TTC549 (cell line): ENCODE data around the gene SLC22A23.

Source experiments
- FAIRE-seq: peaks from 2 replicates; lab custom pipeline; 2012; peaks lifted over from hg19 to GRCh38; lab: Jason Lieb, UNC

The SLC22A23 gene

DNA sequence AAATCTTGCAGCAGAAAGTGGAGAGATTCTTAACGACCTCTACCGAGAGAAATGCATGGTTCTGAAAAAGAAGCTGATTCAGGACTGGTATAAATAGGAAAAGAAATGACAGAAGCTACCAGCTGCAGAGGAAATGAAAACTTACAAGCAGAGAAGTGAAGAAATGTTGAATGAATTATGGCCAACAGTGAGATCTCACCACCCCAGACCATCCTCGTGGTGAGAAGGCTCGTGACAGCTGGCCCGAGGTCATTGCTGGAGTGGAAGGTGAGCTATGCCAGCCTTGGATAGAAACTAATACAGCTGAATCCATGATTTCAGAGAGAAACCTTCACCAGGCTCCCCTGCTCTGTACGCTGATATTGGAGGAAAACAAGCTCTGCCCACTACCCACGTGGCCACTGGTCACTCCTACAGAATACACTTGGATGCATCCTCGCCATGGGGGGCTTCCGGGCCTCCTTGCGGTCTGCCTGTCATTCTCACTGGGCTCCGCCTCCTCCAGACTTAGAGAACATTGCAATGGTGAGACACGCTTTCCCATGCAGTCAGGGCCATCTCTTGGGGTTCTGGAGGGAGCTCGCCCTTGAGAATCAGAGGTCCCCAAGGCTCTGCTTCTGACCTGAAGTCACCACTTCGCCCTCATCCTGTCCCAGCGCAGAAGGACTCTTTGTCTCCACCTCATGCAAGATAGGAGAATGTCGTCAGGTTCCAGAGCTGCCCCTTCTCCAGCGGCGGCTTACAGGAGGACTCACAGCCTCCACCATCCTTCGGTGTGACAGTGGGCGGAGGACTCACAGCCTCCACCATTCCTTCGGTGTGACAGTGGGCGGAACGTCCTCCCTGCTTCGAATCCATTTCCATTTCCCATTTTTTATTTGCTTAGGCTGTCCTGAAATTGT is 218.8 kb downstream of the SLC22A23 start:
- no peak for FAIRE-seq

DNA sequence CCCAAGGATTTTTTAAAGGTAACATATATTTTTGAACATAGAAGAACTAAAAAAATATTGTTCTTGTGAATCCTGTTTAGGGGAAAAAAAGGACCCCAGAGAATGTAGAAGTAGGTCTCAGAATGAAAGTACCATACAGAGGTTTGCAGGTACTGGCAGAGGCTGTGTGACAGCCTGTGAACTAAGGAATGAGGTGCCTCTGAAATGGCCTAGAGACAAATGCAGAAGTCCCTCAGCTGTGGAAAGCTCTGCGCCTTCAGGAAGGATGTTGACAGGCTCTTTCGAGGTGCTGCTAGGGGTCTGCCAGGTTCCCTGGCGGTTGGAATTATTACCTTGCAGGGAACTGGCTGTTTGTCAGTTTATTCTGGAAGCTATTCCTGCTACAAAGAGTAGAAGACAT is 220.8 kb downstream of the SLC22A23 start:
- no peak for FAIRE-seq

DNA sequence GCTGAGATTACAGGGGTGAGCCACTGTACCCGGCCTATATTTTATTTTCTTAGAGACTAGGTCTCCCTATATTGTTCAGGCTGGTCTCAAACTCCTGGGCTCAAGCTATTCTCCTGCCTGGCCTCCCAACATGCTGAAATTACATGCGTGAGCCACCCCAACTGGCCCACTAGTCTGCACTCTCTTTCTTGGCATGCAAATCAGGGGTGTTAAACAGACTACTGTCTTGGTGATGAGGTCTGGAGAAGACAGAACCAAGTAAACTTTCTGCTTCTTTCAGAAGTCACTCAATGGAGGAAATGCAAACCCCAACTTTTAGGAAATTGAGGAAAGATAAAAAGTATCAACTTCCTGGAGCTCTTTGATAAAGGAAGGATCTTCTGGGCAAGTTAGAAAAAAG is 221.4 kb downstream of the SLC22A23 start:
- FAIRE-seq, result no peak

DNA sequence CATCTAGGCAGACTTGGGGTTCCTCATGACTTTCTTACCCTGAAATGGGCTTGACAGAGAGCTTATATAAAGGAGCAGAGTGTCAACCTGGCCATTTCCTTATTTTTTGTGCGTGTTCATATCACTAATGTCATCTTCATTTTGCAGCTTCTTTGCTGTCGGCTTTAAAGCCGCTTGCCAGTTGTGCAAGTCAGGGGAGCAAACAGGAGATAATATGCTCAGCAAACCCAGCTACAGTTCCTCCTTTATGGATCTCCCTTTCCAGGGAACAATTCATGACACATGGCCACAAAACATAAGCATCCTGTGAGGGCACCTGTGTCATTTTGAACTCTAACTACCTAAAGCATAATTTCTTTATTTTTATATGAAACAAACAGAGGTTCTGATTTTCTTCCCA is 222.9 kb downstream of the SLC22A23 start:
- FAIRE-seq, result no peak

DNA sequence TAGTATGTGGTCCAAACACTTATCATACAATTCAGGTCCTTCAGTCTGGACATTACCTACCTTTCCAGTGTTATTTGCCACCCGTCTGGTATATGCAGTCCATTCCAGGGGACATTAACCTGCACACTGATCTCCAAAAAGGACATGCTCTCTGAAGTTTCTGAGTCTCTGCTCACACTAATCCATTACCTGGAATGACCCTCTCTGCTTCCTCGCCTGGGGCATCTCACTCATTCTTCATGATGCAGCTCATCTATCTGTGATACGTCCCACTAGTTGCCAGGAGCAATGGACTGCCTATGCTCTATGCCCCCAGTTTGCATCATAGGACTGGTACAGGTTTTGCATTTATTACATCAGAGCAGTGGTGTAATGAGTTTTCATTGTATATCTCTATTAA is 223.5 kb downstream of the SLC22A23 start:
- FAIRE-seq, result no peak

DNA sequence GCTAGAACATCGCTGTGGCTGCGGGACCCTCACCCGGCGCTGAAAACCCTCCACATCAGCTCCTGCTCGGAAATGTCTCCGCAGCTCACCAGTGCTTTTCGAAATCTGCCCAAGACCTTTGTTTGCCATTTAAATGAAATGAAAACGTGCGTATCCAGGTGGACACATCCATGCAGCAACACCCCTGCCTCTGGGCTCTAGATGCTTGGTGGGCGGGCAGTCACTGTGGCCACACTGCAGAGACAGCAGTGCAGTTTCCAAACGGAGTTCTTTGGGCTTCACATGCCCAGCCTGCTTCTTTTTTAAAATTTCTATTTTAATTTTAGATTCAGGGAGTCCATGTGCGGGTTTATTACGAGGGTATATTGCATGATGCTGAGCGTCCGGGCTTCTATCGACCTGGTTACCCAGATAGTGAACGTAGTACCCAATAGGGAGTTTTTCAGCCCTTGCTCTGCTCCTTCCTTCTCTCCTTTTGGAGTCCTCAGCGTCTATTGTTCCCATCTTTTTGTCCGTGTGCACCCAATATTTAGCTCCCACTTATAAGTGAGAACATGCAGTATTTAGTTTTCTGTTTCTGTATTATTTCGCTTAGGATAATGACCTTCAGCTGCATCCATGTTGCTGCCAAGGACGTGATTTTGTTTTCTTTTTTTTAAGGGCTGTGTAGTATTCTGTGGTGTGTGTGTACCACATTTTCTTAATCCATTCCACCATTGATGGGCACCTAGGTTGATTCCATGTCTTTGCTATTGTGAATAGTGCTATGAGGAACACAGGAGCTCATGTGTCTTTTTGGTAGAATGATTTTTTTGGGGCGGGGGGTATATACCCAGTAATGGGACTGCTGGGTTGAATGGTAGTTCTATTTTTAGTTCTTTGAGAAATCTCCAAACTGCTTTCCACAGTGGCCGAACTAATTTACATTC is 224.6 kb downstream of the SLC22A23 start:
- no peak for FAIRE-seq

DNA sequence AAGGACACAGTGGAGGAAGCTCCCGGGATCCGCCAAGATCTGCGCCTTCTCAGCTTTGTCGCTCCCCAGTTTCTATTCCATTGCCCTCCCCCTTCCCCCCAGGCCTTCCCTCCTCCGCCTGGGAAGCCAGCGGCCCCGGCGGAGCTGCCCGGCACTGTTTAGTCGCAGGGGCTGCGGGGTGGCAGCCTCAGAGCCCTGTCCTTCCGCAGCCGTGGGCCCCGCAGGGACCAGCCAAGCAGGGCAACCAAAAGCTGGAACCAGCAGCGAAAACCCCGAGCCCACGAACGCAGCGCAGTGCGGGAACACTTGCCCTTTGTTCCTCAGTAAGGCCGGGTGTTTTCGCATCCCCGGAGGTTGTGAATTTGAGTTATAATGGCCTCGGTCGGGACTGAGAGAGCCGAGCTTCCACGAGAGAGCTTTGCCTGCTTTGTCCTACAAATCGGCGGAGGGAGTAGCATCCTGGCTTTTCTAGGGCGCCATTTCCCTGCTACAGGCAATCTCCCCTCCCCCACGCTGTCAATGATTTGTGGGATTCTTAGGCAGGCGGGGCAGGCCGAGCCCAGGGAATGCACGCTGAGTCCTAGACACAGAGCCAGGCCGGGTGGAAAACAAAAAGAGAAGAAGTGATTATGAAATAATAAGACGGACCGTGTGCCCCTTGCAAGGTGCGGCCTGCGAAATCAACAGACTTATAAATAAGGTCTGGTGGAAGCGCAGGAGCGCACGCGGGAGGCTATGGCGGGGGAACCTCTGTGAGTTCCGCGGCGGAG is 225.4 kb downstream of the SLC22A23 start:
- FAIRE-seq, result no peak

DNA sequence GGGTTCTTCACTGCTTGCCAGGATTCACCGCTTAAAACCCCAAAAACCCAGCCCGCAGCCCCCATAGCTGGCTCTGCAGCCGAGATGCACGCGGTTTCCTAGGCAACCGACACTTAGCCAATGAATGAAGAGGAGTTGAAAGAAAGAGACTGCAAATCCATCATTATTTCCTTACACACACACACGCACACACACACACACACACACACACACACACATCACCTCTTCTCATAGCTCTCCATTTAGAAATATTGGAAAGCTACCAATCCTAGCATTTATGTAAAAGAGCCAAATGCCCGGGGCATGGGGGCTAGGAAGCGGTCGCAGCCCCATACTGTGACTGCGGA is 226.0 kb downstream of the SLC22A23 start:
- no peak for FAIRE-seq

DNA sequence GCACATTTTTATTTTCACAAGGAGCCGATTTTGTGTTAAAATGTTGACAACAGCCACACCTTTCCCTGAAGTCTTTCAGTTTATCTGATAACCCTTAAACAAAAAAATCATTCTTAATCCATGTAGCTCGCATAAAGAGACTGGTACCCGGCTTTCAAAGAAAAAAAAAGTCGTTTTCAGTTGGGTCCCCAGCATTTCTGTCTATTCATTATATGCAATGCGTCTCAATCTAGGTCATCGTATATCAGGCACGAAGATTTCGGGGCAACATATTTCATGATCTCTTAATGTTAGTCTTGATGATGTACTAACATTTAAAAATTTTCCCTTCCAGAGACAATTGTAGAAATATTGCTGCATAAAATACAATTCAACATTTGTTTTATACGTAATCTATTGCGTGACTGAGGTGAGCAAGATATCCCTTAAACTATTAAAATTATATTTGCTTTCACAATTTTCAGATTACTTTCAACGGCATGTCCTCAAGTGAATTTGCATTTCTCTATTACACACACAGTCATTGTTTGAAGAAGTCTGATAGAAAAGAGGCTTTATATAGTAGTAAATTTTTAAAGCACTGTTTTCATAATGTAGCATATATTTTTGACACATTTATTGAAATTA is 226.5 kb downstream of the SLC22A23 start:
- no peak for FAIRE-seq

DNA sequence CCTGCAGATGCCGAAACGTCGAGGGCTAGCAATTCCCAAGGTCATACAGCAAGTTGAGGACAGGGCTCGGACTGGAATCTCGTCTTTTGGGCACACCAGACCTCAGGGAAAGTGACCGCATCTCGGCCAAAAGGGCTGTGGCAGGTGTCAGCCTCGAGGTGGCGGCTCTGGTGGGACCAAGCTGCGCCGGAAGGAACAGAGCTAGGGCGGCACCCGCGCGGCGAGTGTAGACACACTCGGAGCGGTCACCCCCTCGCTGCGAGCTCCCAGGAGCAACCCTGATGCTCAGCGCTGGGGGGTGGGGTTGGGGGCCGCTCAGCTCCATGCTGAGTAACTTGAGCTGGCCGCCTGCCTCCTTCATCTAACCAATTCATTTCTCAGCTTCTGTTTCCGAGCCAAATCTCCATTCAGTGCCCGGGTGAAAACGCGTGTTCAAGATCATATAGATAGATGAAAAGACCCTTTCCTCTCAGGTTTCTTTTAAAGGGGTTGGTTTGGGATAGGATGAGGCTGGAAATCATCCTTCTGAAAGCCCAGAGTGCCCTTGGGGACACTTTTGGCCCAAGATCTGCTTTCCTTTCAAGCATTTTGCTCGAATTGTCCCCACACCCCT is 227.2 kb downstream of the SLC22A23 start:
- no peak for FAIRE-seq

DNA sequence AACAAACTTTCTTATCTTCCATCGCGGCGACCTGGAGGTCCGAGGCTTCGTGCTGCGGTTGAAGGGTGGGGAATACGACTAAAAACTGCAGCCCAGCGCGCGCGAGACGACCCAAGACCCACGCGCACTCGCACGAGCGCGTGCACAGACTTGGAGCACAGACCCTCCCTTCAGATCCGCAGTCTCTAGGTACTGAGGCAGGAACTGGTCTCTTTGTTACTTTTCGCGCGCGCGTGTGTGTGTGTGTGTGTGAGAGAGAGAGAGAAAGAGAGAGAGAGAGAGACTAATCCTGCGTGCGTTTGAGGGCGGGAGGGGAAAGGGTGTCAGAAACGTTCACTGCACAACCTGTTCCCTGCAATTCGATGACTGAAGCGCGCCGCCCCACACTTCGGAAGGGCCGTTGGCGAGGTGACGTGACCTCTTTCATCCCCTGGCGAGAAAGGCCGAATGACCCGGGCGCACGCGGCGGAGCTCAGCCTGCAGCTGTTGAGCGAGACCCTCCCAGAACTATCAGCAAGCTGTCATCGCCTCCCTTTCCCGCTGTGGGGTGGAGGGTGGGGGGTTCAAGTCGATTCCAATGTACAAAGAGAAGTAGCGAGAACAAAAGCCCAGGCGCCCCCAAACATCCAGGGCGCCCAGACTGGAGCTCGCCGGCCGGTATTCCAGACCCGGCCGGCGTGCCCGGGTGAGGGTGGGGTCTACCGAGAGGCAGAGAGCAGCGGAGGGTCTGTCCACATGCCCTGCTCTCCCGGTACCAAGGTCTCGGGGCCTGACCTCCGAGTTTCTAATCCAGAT is 227.9 kb downstream of the SLC22A23 start:
- no peak for FAIRE-seq

DNA sequence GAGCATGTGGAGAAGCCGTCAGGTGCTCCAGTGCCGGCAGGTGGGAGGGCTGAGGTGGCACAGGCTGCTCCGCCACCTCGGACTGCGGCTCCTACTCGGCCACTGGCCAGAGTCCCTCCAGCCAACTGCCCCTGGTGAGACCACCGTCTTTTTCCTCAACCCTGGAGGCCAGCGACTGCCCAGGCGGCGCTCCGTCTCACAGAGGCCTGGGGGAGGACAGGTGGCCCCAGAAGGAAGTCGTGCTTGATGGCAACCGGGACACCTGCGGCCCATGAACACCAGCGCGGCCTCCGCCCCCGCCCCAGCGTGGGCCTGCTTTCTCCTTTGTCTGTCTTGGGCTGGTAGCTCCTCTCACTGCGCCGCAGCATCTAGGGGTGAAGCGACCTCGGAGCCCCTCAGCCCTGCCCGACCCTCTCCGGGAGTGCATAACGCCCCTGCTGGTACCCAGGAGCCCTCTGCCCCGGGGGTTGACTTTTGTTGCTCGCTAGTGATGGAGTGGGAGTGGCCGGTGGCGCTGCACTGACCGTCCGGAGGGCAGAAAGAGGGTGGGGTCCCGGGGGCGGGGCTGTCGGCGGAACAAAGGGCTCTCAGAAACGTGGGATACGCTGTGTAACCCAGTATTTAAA is 228.7 kb downstream of the SLC22A23 start:
- FAIRE-seq, result no peak

DNA sequence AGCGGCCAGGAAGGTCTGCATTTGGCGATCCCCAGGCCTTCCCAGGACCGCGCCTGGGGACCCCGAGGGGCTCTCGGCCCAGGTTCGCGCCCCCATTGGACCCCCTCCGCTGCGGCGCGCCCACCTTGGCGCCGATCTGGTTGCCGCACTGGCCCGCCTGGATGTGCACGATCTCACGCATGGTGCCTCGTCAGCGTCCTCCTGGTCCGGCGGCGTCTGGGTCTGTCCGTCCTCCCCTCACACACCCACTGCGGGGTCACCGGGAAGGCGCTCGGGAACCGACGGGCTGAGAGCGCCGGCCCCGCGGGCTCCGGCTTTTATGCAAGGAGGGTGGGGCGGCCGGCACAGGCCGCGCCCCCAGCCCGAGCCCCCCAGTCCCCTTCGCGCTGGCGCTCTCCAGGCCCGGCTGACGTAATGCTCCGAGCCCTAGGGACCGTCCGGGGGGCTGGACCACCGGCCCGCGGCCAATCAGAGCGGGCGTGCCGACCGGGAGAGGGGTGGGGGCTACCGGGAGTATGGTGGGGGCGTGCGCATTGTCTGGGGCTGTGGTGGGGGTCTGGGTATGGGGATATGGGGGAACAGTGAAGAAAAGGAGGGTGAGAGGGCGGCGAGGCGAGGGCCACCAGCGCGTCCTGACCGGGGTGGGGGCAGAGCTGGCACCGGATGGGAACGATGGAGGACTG is 229.3 kb downstream of the SLC22A23 start, which contains the start of gene TUBB2B:
Gene TUBB2B, minus strand, starts transcription at position 291 of the 683 bp plus-strand sequence. Its CDS starts 110 bp downstream, at position 181.
- FAIRE-seq, result no peak

DNA sequence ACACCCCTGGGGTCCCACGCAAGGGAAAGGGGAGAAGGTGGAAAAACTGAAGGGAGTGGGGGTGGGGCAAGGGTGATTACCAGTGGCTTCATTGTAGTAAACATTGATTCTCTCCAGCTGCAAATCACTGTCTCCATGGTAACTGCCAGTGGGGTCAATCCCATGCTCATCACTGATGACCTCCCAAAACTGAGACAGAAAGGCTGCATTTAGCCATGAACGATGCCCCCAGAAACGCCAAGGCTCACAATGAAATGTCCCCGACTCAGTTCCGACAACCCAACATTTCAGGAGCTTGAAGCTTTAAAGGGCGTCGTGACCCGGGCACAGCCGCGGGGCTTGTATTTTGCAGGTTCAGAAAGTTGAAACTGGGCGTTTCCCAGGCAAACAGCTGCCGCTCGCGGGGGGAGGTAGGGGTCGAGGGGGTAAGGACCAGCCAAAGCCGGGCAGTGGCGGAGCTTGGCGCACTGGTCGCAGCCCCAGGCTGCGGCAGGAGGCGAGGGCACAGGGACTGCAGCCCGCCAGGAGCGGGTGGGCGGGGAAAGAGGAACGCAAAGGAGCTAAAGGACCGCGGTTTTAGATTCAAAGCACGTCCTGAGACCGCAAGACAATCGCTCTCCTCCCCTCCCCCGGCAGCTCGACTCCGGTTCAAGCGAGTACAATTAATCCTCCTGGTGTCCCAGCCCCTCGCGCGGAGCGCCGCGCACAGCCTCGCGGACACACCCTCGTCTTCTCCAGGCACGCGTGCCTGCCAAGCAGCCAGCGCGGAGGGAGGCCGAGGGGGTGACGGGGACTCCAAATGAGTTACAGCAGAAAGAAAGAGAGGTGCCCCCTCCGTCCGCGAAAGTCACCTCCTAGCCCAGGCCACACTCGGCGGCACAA is 230.1 kb downstream of the SLC22A23 start:
- no peak for FAIRE-seq

DNA sequence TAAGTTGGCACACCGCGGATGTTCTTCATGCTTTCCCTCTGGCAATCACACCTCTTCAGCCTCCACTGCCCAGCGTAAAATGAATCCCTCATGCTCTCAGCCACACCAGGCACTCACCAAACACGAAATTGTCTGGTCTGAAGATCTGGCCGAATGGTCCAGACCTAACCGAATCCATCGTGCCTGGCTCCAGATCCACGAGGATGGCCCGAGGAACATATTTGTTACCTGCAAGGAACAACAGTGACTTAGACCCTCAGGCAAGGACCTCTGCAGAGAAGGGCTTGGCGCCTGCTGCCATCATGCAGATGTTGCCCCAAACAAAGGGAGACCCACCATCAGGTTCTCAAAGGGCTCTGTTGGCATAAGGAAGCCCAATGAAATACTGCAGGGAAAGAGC is 230.8 kb downstream of the SLC22A23 start:
- FAIRE-seq, result no peak

DNA sequence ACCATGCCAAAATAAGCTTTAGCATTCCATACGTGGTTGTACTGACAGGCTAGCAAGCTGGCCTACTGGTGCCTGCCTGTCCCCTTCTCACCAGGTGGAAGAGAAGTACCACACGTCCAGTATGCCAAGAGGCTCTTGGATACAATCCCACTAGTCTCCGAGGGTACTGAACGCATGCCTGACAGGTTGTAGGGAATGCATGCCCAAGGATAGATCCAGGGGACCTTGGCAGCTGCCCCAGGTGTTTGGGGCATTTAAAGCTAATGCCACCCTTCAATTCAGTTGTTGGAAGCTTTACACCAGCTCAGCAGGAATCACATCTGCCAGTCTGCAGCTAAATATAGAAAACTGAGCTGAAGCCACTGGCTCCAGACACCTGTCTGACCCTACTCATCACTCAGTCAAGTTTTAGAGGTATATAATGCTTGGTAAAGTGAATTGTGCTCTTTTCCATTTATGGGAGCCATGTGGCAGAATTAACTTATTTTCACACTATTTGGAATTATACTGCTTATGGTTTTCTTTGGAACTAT is 234.3 kb downstream of the SLC22A23 start:
- no peak for FAIRE-seq

DNA sequence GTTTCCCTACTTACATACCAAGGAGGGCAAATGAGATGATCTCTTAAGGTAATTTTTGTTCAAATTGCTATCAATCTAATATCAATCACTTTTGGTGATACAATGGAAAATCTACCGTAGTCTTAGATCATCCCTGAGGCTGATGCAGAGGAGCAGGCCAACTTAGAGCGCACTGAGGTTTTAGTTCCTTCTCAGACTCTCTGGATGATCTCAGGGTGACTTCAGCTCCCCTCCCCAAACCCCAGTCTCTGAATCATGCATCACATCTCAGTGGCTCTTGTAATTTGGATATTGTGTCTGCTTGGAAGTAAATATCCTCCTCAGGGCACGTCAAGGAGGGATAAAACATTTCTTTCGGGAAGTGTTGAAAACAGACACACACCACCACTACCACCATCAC is 235.3 kb downstream of the SLC22A23 start:
- no peak for FAIRE-seq

DNA sequence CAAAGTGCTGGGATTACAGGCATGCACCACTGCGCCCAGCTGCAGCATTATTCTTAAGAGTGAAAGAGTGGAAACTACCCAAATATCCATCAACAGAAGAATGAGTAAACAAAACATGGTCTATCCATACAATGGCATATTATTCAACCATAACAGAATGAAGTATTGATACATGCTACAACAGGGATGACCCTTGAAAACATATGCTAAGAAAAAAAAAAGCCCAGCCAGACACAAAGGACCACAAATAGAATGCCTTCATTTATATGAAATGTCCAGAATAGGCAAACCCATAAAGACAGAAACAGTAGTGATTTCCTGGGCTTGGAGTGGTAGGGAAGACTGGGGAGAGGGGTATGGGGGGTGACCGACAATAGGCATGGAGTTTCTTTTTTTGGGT is 236.5 kb downstream of the SLC22A23 start:
- no peak for FAIRE-seq
